OCI-LY3 (cell line): ENCODE results near the gene SLC37A1.

Source experiments
- CTCF ChIP-seq: fragments of 200-600, 300-600 bp; sonication (generic); IDR thresholded peaks from 2 replicates; pipeline ENCODE4 v1.5.1; 2014; ENCODE audit warnings: antibody characterized with exemption, low read length, low read depth
- EZH2phosphoT487 ChIP-seq: fragments of 200-600 bp; shearing (Covaris generic); IDR thresholded peaks from 2 replicates; pipeline ENCODE4 v1.6.1; 2018; ENCODE audit warnings: antibody characterized with exemption, mixed run types, low read depth

GRCh38 chr21:42581993-42582786 is 68.5 kb downstream of the SLC37A1 start:
- no peak for TF ChIP-seq CTCF
- TF ChIP-seq EZH2phosphoT487: no peak
